ENCODE data around the gene PDE6A.

- TF ChIP-seq GATA2 (IDR thresholded peaks at IDR 0.05; ENCODE audit: low read depth, low read length) (no peak), GATA3 (IDR thresholded peaks at IDR 0.05; ENCODE audit: low read depth, low read length) (no peak)
Observed at GRCh38 chr5:149941795-149942194, 2.8 kb downstream of the PDE6A start.
